BE2C (cell line): ENCODE data around the gene PROM1.

ENCODE experiments used
- DNase-seq: peaks from one replicate; pipeline ENCODE4 v3.0.0-alpha.2; 2020
- H3K27me3 ChIP-seq: fragments of 250-450 bp; sonication (Bioruptor Pico); 2 replicates; pipeline ENCODE4 v1.5.1; 2020; ENCODE audit warnings: mild to moderate bottlenecking
- H3K36me3 ChIP-seq: fragments of 250-450 bp; sonication (Bioruptor Pico); 2 replicates; pipeline ENCODE4 v1.5.1; 2020; ENCODE audit warnings: mild to moderate bottlenecking
- H3K4me1 ChIP-seq: fragments of 250-450 bp; sonication (Bioruptor Pico); 2 replicates; pipeline ENCODE4 v1.5.1; 2020
- H3K4me3 ChIP-seq: 2 replicates; pipeline ENCODE4 v1.5.1; 2011; ENCODE audit warnings: low read depth, low read length
- H3K9me3 ChIP-seq: fragments of 250-450 bp; sonication (Bioruptor Pico); 2 replicates; pipeline ENCODE4 v1.5.1; 2020
- TF ChIP-seq, protein P1 (sequence below): IDR thresholded peaks from 2 replicates; pipeline ENCODE4 v1.5.1; 2012; ENCODE audit warnings: mild to moderate bottlenecking, low read depth, low read length

The PROM1 gene

DNA sequence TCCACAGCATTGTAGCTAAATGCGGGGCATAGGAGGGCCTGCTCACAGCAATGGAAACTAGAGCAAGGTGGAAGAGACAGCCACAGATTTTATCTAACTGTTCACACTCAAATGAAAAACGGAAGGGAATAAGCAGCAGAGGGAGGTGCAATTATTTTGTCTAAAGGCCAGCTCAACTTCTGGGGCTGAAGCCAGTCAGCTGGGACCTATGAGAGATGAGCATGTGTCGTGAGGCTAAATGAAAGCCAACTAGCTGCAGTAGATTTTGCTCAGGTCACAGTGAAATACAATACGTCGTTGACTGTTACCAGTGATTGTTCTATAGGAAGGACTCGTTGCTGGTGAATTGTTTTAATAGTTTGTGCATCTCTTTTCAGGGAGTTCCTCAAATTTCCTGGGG lies 94.4 kb downstream of the PROM1 start:
- DNase-seq, result no peak
- Histone ChIP-seq H3K4me1 (no peaks in the 10 kb centered on the region; the same call in 1 of the 2 replicates), H3K27me3 (no peaks in the 10 kb centered on the region), H3K4me3 (no peak overlapping the region), H3K9me3 (no peaks in the 10 kb centered on the region; the same call in 1 of the 2 replicates), H3K36me3 (no peaks in the 10 kb centered on the region)
- TF ChIP-seq, protein P1, sequence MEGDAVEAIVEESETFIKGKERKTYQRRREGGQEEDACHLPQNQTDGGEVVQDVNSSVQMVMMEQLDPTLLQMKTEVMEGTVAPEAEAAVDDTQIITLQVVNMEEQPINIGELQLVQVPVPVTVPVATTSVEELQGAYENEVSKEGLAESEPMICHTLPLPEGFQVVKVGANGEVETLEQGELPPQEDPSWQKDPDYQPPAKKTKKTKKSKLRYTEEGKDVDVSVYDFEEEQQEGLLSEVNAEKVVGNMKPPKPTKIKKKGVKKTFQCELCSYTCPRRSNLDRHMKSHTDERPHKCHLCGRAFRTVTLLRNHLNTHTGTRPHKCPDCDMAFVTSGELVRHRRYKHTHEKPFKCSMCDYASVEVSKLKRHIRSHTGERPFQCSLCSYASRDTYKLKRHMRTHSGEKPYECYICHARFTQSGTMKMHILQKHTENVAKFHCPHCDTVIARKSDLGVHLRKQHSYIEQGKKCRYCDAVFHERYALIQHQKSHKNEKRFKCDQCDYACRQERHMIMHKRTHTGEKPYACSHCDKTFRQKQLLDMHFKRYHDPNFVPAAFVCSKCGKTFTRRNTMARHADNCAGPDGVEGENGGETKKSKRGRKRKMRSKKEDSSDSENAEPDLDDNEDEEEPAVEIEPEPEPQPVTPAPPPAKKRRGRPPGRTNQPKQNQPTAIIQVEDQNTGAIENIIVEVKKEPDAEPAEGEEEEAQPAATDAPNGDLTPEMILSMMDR, result no peak

DNA sequence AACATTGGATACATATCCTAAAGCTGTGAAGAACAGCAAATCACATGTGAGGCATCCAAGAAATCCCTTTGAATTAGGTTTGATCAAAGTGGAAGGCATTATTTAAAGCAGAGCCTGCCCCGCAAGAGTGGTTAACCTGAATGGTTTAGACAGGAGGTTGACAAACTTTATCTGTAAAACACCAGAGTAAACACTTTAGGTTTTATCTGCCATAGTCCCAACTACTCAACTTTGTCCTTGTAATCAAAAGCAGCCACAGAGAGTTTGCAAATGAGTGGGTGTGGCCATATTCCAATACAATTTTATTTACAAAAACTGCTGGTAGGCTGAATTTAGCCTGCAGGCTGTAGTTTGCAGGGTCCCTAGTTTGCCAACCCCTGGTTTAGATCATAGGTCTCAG lies 95.6 kb downstream of the PROM1 start:
- H3K9me3 ChIP-seq, result no peaks in the 10 kb centered on the region; the same call in 1 of the 2 replicates
- DNase-seq, result no peak
- no peaks in the 10 kb centered on the region for H3K27me3 ChIP-seq
- TF ChIP-seq, protein P1, result no peak
- H3K36me3 ChIP-seq, result no peaks in the 10 kb centered on the region
- H3K4me3 ChIP-seq, result no peak overlapping the region
- no peaks in the 10 kb centered on the region; the same call in 1 of the 2 replicates for H3K4me1 ChIP-seq

DNA sequence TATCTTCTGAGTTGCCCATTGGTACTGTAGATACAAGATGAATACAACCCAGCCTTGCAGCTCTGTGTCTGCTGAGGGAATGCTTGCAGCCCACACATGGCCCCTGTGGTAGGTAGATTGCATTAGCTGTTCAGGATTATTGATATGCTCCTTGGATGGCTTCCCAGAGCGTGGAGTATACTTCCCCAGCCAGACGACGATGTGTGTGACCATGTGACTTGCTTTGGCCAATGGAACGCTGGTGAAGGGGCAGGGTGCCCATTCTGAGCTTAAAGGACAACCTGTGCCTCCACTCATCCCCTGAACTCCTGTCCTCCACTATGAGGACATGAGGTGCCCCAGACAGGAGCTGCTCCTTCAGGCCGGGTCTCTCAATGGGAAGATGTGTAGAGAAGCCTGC lies 96.9 kb downstream of the PROM1 start:
- no peaks in the 10 kb centered on the region; the same call in 1 of the 2 replicates for H3K9me3 ChIP-seq
- H3K36me3 ChIP-seq, result no peaks in the 10 kb centered on the region
- DNase-seq, result peak; percentile 51
- H3K27me3 ChIP-seq, result no peaks in the 10 kb centered on the region
- TF ChIP-seq, protein P1, result no peak
- H3K4me1 ChIP-seq, result no peaks in the 10 kb centered on the region; the same call in 1 of the 2 replicates
- H3K4me3 ChIP-seq, result no peak overlapping the region

DNA sequence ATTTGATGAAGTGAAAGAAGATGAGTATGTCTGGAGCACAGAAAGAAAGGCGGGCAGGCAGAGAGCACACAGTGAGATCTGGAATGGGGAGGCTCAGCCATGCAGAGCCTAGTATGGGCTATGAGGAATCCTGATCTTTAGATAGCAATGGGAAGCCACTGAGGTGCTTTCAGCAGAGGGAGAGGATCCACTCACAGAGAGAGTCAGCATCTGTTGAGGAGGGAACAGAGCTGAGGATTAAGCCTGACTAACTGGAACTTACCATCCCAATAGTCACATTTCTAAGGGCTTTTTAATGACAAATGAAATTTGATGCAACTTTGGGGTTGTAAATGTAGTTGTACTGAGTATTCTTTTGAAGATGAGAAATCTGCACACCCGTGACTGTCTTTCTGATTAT lies 100.2 kb downstream of the PROM1 start:
- Histone ChIP-seq H3K27me3 (peaks cover 3% of the 10 kb centered on the region; the same call in 1 of the 2 replicates), H3K4me3 (no peak overlapping the region), H3K9me3 (no peaks in the 10 kb centered on the region; the same call in 1 of the 2 replicates), H3K36me3 (no peaks in the 10 kb centered on the region), H3K4me1 (no peaks in the 10 kb centered on the region; the same call in 1 of the 2 replicates)
- TF ChIP-seq, protein P1, result no peak
- no peak for DNase-seq

DNA sequence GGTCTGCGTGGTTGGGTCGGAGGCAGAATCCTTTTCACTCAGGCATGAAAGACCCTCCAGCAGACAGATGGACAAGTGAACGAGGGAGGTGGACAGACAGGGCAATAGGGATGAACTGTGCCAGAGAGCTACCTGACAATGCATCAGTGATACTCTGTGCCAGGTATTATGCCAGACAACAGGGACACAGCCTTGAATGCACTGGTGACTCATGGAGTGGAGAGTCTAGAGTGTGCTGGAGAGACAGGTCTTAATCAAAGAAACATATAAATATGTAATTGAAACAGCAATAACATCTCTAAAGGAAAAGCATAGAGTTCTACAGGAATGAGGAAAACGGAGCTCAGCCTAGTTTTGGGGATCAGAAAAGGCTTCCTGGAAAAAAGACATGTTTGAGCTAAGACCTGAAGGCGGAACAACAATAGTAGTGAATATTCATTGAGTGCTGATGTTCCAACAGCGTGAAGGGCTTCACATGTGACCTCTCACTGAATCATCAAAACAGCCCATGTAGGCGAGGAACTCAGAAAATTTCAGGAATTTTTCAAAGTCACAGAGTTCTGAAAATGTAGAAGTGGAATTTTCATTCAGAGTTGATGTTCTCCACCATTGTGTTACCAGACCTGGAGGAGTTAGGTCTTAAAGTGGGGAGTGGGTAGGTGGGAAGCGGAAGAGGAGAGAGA lies 100.8 kb downstream of the PROM1 start:
- H3K36me3 ChIP-seq, result no peaks in the 10 kb centered on the region
- no peak overlapping the region for H3K4me3 ChIP-seq
- H3K4me1 ChIP-seq, result no peaks in the 10 kb centered on the region; the same call in 1 of the 2 replicates
- TF ChIP-seq, protein P1, result no peak
- peaks cover 4% of the 10 kb centered on the region; the same call in 1 of the 2 replicates for H3K27me3 ChIP-seq
- no peaks in the 10 kb centered on the region; the same call in 1 of the 2 replicates for H3K9me3 ChIP-seq
- DNase-seq, result no peak
